PC-9 (cell line): ENCODE results near the gene CADPS2. TPM values are rescaled to one million over a fixed set of nuclear protein-coding genes. Genes with fewer than 3 reads are reported as not detected.

Experiments used
- BruUV-seq: library from RNA; stranded (reverse); fragments of 400-500 nt; replicated peaks from 2 replicates; lab custom pipeline; 2021; lab: Mats Ljungman, UMichigan
- CTCF ChIA-PET: fragments of 300-600 bp; sonication (Branson Sonifier 250); formaldehyde crosslinking; loops from one replicate; lab custom pipeline; 2022; ENCODE audit warnings: antibody characterized with exemption; lab: Charles Lee
- POLR2A ChIA-PET: fragments of 300-600 bp; sonication (Branson Sonifier 250); formaldehyde crosslinking; loops from one replicate; lab custom pipeline; 2022; ENCODE audit warnings: antibody characterized with exemption; ENCODE audit not compliant: unreplicated experiment; lab: Charles Lee
- DNase-seq, 2 experiments: peaks; one replicate each; pipeline versions ENCODE4 v3.0.0 to v3.0.0-alpha.2; 2015 to 2022; ENCODE audit warnings: mixed read lengths in 1 of 2
- H2AFZ ChIP-seq: fragments of 200-600 bp; sonication (generic); 2 replicates; pipeline ENCODE4 v1.8.1; 2017; ENCODE audit warnings: antibody characterized with exemption
- H3F3A ChIP-seq: fragments of 200-600 bp; sonication (generic); 2 replicates; pipeline ENCODE4 v1.8.1; 2017; ENCODE audit warnings: antibody characterized with exemption, mild to moderate bottlenecking, low read depth; ENCODE audit not compliant: insufficient read depth
- H3K27ac ChIP-seq: fragments of 200-600 bp; sonication (generic); 2 replicates; pipeline ENCODE4 v1.6.1; 2016; ENCODE audit warnings: mixed run types
- H3K27me3 ChIP-seq: fragments of 200-600 bp; sonication (generic); 2 replicates; pipeline ENCODE4 v1.6.1; 2016; ENCODE audit warnings: low read depth, mixed run types; ENCODE audit not compliant: insufficient read depth
- H3K36me3 ChIP-seq: fragments of 200-600 bp; sonication (generic); 2 replicates; pipeline ENCODE4 v1.6.1; 2016; ENCODE audit warnings: low read depth, mixed run types
- H3K4me1 ChIP-seq: fragments of 200-600 bp; sonication (generic); replicated peaks from 2 replicates; pipeline ENCODE4 v1.6.1; 2016; ENCODE audit warnings: mixed run types; ENCODE audit not compliant: insufficient read depth
- H3K4me2 ChIP-seq: fragments of 200-600 bp; sonication (generic); 2 replicates; pipeline ENCODE4 v1.6.1; 2017; ENCODE audit warnings: mixed run types
- H3K4me3 ChIP-seq: fragments of 200-600 bp; sonication (generic); 2 replicates; pipeline ENCODE4 v1.6.1; 2016; ENCODE audit warnings: mixed run types
- H3K79me2 ChIP-seq: fragments of 200-600 bp; sonication (generic); 2 replicates; pipeline ENCODE4 v1.6.1; 2017; ENCODE audit warnings: low read depth, mixed run types
- H3K9me2 ChIP-seq: fragments of 200-600 bp; sonication (generic); 2 replicates; pipeline ENCODE4 v1.8.1; 2017; ENCODE audit warnings: mild to moderate bottlenecking; ENCODE audit not compliant: insufficient read depth
- H3K9me3 ChIP-seq: fragments of 200-600 bp; sonication (generic); 2 replicates; pipeline ENCODE4 v1.8.1; 2016; ENCODE audit warnings: low read depth; ENCODE audit not compliant: insufficient read depth
- H4K20me1 ChIP-seq: fragments of 200-600 bp; sonication (generic); 2 replicates; pipeline ENCODE4 v1.8.1; 2017; ENCODE audit not compliant: insufficient read depth
- CTCF ChIP-seq: fragments of 200-600 bp; sonication (generic); conservative IDR thresholded peaks from 2 replicates; pipeline ENCODE4 v1.6.1; 2017; ENCODE audit warnings: mixed run types, antibody characterized with exemption, mild to moderate bottlenecking, moderate library complexity
- EZH2 ChIP-seq: fragments of 200-600 bp; sonication (generic); IDR thresholded peaks from 2 replicates; pipeline ENCODE4 v1.8.0; 2017; ENCODE audit warnings: antibody characterized with exemption, low read depth
- intact Hi-C: fragments of 100-400 bp; cut with micrococcal nuclease; formaldehyde crosslinking; loops from one replicate; pipeline ENCODE4 v1.10.0; 2022; ENCODE audit not compliant: unreplicated experiment
- total RNA-seq: library from RNA; stranded (reverse); gene quantifications from 2 replicates; pipeline ENCODE4 v1.2.3, GENCODE V29; 2021

Gene CADPS2
- total RNA-seq, 1 experiment from 2014 or later = 11.9 TPM

GRCh38 chr7:122553761-122554160 lies 332.5 kb downstream of the CADPS2 start:
- CTCF ChIA-PET = no interaction called here
- Histone ChIP-seq H3F3A (no peaks in the 10 kb centered on the region), H4K20me1 (no peaks in the 10 kb centered on the region), H3K4me3 (no peak overlapping the region), H3K9me2 (no peaks in the 10 kb centered on the region; the same call in 1 of the 2 replicates), H3K36me3 (no peaks in the 10 kb centered on the region), H2AFZ (no peak overlapping the region), H3K27ac (no peak overlapping the region), H3K4me1 (no peaks in the 10 kb centered on the region), H3K79me2 (no peaks in the 10 kb centered on the region), H3K27me3 (no peaks in the 10 kb centered on the region), H3K4me2 (no peak overlapping the region), H3K9me3 (no peaks in the 10 kb centered on the region)
- TF ChIP-seq CTCF = no peak
- no peak for TF ChIP-seq EZH2
- no TSS peak for BruUV-seq
- intact Hi-C loops = loop anchor here (10.0 kb wide), 3 partner anchors 181 to 601 kb away; partner anchors contain the start of gene CADPS2
- POLR2A ChIA-PET = no interaction called here
- no peak for DNase-seq

DNA sequence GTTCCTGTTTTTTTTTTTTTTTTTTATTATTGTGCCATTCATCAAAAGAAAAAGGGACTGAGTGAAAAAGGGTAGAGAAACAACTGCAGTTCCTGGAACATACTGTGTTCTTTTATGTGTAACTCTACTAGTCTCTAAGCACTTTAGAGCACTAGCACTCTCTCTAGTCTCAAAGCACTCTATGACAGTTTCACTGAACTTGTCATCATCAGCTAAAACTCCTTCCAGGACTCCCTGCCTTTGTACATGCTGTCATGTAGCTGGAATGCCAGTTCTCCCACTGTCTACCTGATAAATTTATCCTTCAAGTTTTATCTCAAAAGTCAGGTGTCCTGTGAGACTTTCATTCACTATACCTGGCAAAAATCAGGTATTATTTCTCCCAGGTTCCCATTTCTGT lies 333.5 kb downstream of the CADPS2 start:
- no peaks in the 10 kb centered on the region for H3K79me2 ChIP-seq
- ChIA-PET POLR2A (no interaction called here), CTCF (no interaction called here)
- no peaks in the 10 kb centered on the region for H4K20me1 ChIP-seq
- H3K4me2 ChIP-seq = no peak overlapping the region
- no peaks in the 10 kb centered on the region; the same call in 1 of the 2 replicates for H3K9me2 ChIP-seq
- H2AFZ ChIP-seq = no peak overlapping the region
- BruUV-seq = no TSS peak
- no peak for TF ChIP-seq CTCF
- no peak for TF ChIP-seq EZH2
- no peaks in the 10 kb centered on the region for H3K36me3 ChIP-seq
- DNase-seq = no peak
- H3F3A ChIP-seq = no peaks in the 10 kb centered on the region
- intact Hi-C loops = loop anchor here (10.0 kb wide), 3 partner anchors 182 to 602 kb away; partner anchors contain the start of gene CADPS2
- no peaks in the 10 kb centered on the region for H3K4me1 ChIP-seq
- H3K9me3 ChIP-seq = no peaks in the 10 kb centered on the region
- no peaks in the 10 kb centered on the region for H3K27me3 ChIP-seq
- H3K4me3 ChIP-seq = no peak overlapping the region
- no peak overlapping the region for H3K27ac ChIP-seq

GRCh38 chr7:122550545-122550944 lies 335.7 kb downstream of the CADPS2 start:
- H3K4me2 ChIP-seq = no peak overlapping the region
- intact Hi-C loops = loop anchor here (10.0 kb wide), 3 partner anchors 184 to 604 kb away; partner anchors contain the start of gene CADPS2
- no peaks in the 10 kb centered on the region for H3K4me1 ChIP-seq
- no TSS peak for BruUV-seq
- no peaks in the 10 kb centered on the region for H4K20me1 ChIP-seq
- no peak for DNase-seq
- no peaks in the 10 kb centered on the region for H3K9me3 ChIP-seq
- no peaks in the 10 kb centered on the region for H3K79me2 ChIP-seq
- POLR2A ChIA-PET = no interaction called here
- TF ChIP-seq EZH2 = no peak
- 0 out of 2 replicates have a peak, but pooled peaks have one; percentile 31 for TF ChIP-seq CTCF
- no peak overlapping the region for H2AFZ ChIP-seq
- H3K27ac ChIP-seq = no peak overlapping the region
- CTCF ChIA-PET = interaction anchor here (0.6 kb wide), 1 partner anchor 17 kb away, joined by 3 read pairs; no protein-coding TSS in a partner anchor
- no peaks in the 10 kb centered on the region for H3K27me3 ChIP-seq
- no peaks in the 10 kb centered on the region for H3F3A ChIP-seq
- no peaks in the 10 kb centered on the region for H3K36me3 ChIP-seq
- H3K9me2 ChIP-seq = no peaks in the 10 kb centered on the region
- no peak overlapping the region for H3K4me3 ChIP-seq
